OCI-LY1 (cell line): Measurements from ENCODE around the gene CCL2.

Experiments
- H2AFZ ChIP-seq: fragments of 200-600 bp; sonication (generic), shearing (Covaris generic); 2 replicates; pipeline ENCODE4 v1.6.0; 2014; ENCODE audit warnings: antibody characterized with exemption, mild to moderate bottlenecking, low read length
- H3F3A ChIP-seq: fragments of 200-600 bp; sonication (generic), shearing (Covaris generic); 2 replicates; pipeline ENCODE4 v1.6.0; 2014; ENCODE audit warnings: mild to moderate bottlenecking, antibody characterized with exemption, low read length, moderate library complexity; ENCODE audit not compliant: insufficient read depth
- H3K27ac ChIP-seq: fragments of 200-600 bp; sonication (generic); 2 replicates; pipeline ENCODE4 v1.5.1; 2014; ENCODE audit warnings: low read length, mixed run types, mild to moderate bottlenecking, low read depth; ENCODE audit not compliant: poor library complexity, severe bottlenecking
- H3K27me3 ChIP-seq: fragments of 200-600 bp; sonication (generic); 2 replicates; pipeline ENCODE4 v1.6.0; 2014; ENCODE audit warnings: antibody characterized with exemption, mild to moderate bottlenecking, low read length, moderate library complexity; ENCODE audit not compliant: insufficient read depth
- H3K36me3 ChIP-seq: fragments of 200-600 bp; sonication (generic); 2 replicates; pipeline ENCODE4 v1.6.1; 2014; ENCODE audit warnings: mild to moderate bottlenecking, antibody characterized with exemption, low read length, moderate library complexity, mixed read lengths; ENCODE audit not compliant: insufficient read depth
- H3K4me1 ChIP-seq: fragments of 200-600 bp; sonication (generic); 2 replicates; pipeline ENCODE4 v1.5.1; 2014; ENCODE audit warnings: mild to moderate bottlenecking, low read length, moderate library complexity; ENCODE audit not compliant: insufficient read depth, severe bottlenecking
- H3K4me2 ChIP-seq: fragments of 200-600 bp; sonication (generic), shearing (Covaris generic); 2 replicates; pipeline ENCODE4 v1.6.1; 2014; ENCODE audit warnings: low read length
- H3K4me3 ChIP-seq: fragments of 200-600 bp; sonication (generic); 2 replicates; pipeline ENCODE4 v1.5.1; 2014; ENCODE audit warnings: low read length, low read depth, mild to moderate bottlenecking, mixed read lengths; ENCODE audit not compliant: poor library complexity, severe bottlenecking
- H3K79me2 ChIP-seq: fragments of 200-600 bp; shearing (Covaris generic); 2 replicates; pipeline ENCODE4 v1.6.1; 2016; ENCODE audit warnings: mixed run types, low read length, mixed read lengths; ENCODE audit not compliant: insufficient read depth
- H3K9ac ChIP-seq: fragments of 200-600 bp; sonication (generic), shearing (Covaris generic); 2 replicates; pipeline ENCODE4 v1.6.1; 2014; ENCODE audit warnings: mild to moderate bottlenecking, low read length, mixed read lengths
- H3K9me2 ChIP-seq: fragments of 200-600 bp; sonication (generic), shearing (Covaris generic); 2 replicates; pipeline ENCODE4 v1.6.1; 2014; ENCODE audit warnings: low read depth, mild to moderate bottlenecking, low read length, mixed read lengths
- H3K9me3 ChIP-seq: fragments of 200-600 bp; shearing (Covaris generic); 2 replicates; pipeline ENCODE4 v1.6.1; 2014; ENCODE audit warnings: low read length, mixed read lengths
- H4K20me1 ChIP-seq: fragments of 200-600 bp; sonication (generic), shearing (Covaris generic); 2 replicates; pipeline ENCODE4 v1.6.0; 2016; ENCODE audit warnings: mild to moderate bottlenecking, low read length; ENCODE audit not compliant: insufficient read depth
- CTCF ChIP-seq: fragments of 200-600 bp; sonication (generic), shearing (Covaris generic); IDR thresholded peaks from 2 replicates; pipeline ENCODE4 v1.5.1; 2017; ENCODE audit warnings: mild to moderate bottlenecking, antibody characterized with exemption, low read length, moderate library complexity, mixed read lengths
- EZH2 ChIP-seq: fragments of 200-600 bp; sonication (generic), shearing (Covaris generic); IDR thresholded peaks from 2 replicates; pipeline ENCODE4 v1.8.0; 2017; ENCODE audit warnings: borderline replicate concordance, mixed run types, mild to moderate bottlenecking, antibody characterized with exemption, low read length, moderate library complexity, mixed read lengths

CCL2 gene

GRCh38 chr17:34254651-34255380 is at the start of gene CCL2:
Gene CCL2 (plus strand): TSS chr17:34255285. CDS start chr17:34255350, 65 bp downstream.
- Histone ChIP-seq H3K9me2 (no peaks in the 10 kb centered on the region), H3K4me1 (no peaks in the 10 kb centered on the region), H3K4me2 (no peak within 1 kb of the TSS), H3K27me3 (no peaks in the 10 kb centered on the region), H3F3A (no peaks in the 10 kb centered on the region), H3K9me3 (no peaks in the 10 kb centered on the region), H4K20me1 (no peaks in the 10 kb centered on the region), H3K9ac (no peak within 1 kb of the TSS), H3K4me3 (no peak within 1 kb of the TSS), H3K27ac (no peak within 1 kb of the TSS), H3K36me3 (no peaks in the 10 kb centered on the region), H2AFZ (no peak within 1 kb of the TSS), H3K79me2 (no peaks in the 10 kb centered on the region)
- TF ChIP-seq CTCF, result no peak
- no peak for TF ChIP-seq EZH2

- Histone ChIP-seq H3K36me3 (no peaks in the 10 kb centered on the region), H3K79me2 (no peaks in the 10 kb centered on the region), H2AFZ (no peak overlapping the region), H3K4me1 (no peaks in the 10 kb centered on the region), H4K20me1 (no peaks in the 10 kb centered on the region), H3K27me3 (no peaks in the 10 kb centered on the region), H3K9me2 (no peaks in the 10 kb centered on the region), H3F3A (no peaks in the 10 kb centered on the region), H3K9me3 (no peaks in the 10 kb centered on the region), H3K4me2 (no peak overlapping the region), H3K4me3 (no peak overlapping the region), H3K27ac (no peak overlapping the region), H3K9ac (no peak overlapping the region)
- no peak for TF ChIP-seq CTCF
- TF ChIP-seq EZH2, result no peak
Measured at GRCh38 chr17:34205401-34205800, 49.7 kb upstream of the CCL2 start.

GRCh38 chr17:34206569-34206968 is 48.5 kb upstream of the CCL2 start:
- Histone ChIP-seq H2AFZ (no peak overlapping the region), H3K9me2 (no peaks in the 10 kb centered on the region), H3K9me3 (no peaks in the 10 kb centered on the region), H3K4me1 (no peaks in the 10 kb centered on the region), H3K79me2 (no peaks in the 10 kb centered on the region), H3K9ac (no peak overlapping the region), H3K27ac (no peak overlapping the region), H3F3A (no peaks in the 10 kb centered on the region), H4K20me1 (no peaks in the 10 kb centered on the region), H3K4me2 (no peak overlapping the region), H3K27me3 (no peaks in the 10 kb centered on the region), H3K4me3 (no peak overlapping the region), H3K36me3 (no peaks in the 10 kb centered on the region)
- TF ChIP-seq EZH2, result no peak
- no peak for TF ChIP-seq CTCF
